Superior temporal gyrus (tissue), 1 donor: ENCODE measurements around the gene SLC66A2.
A peak's percentile ranks its signal among the peaks of the same experiment; 100 is the strongest.
"Not testable (repeated sequence)": the region's sequence is repeated elsewhere in the genome, so short reads cannot be mapped to it uniquely, and the experiment has no call there.

ENCODE experiments used
- DNase-seq: peaks from one replicate; pipeline ENCODE4 v3.0.0-alpha.2; 2016; ENCODE audit errors: extremely low spot score

The SLC66A2 gene

DNA sequence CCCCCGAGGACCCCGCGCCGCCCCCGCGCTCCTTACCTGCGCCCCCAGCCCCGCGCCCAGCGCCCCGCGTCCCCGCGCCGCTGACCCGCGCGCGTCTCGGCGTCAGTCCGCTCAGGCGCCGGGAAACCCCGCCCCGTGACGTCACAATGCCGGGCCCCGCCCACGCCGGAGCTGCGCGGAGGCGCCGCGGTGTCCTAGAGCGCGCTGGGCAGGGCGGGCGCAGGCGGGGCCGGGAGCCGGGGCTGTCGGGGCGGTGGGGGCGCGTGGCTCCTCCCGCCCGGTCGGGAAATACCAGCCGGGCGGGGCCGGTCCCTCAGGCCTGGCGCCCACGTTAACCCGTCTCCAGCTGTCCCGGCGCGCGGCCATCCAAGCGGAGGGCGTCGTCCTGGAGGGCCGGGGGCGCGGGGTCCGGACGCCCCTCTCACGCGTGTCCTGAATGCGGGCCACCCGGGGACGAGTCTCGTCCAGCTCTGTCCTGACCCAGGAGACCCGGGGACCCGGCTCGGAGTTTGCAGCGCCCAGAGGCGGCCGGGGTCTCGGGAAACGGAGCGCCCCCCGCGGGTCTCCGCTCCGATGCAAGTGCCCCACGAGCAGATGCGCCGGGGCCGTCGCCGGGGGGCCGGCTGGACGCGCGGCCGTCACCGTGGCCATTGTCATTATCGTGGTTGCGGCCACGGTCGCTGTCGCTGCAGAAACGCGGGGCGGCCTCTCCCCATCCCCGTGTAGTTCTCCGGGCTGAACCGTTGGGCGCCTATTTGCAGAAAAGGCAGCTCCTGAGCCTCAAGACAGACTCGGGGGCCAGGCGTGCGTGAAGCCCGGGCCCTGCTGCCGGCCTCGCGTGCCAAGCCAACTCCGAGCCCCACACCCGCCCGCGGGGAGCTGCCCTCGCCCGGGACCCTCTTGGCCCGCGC, at the start of gene SLC66A2:
SLC66A2 (minus strand) TSS at position 109 of the 911 bp plus-strand sequence. CDS start 727 bp downstream, outside the sequence.
- peak; percentile 88 for DNase-seq

DNA sequence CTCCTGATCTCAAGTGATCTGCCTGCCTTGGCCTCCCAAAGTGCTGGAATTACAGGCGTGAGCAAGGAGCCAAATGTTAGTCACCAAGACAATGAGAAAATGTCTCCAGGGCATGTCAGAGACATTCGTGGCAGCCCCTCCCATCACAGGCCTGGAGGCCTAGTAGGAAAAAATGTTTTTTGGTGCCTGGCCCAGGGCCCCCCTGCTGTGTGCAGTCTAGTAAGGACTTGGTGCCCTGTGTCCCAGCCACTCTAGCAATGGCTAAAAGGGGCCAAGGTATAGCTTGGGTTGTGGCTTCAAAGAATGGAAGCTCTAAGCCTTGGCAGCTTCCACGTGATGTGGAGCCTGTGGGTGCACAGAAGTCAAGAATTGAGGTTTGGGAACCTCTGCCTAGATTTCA, 49.4 kb upstream of the SLC66A2 start:
- DNase-seq, result no peak

DNA sequence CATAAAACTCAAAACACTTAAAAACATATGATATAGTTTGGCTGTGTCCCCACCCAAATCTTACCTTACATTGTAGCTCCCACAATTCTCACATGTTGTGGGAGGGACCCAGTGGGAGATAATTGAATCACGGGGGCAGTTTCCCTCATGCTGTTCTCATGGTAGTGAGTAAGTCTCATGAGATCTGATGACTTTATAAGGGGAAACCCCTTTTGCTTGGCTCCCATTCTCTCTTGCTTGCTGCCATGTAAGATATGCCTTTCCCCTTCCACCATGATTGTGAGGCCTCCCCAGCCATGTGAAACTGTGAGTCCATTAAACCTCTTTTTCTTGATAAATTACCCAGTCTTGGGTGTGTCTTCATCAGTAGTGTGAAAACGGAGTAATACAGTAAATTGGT, 48.2 kb upstream of the SLC66A2 start:
- DNase-seq, result not testable (repeated sequence)

DNA sequence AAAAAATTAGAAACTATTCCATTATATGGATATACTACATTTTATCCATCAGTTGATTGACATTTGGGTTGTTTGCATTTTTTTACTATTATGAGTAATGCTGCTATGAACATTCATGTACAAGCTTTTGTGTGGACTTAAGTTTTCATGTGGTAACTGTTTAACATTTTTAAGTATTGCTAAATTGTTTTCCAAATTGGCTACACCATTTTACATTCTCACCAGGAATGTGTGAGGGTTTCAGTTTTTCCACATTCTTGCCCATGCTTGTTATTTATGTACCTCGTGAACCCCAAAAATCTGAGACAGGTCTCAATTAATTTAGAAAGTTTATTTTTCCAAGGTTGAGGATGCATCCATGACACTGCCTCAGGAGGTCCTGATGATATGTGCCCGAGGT, 40.0 kb upstream of the SLC66A2 start:
- no peak for DNase-seq

DNA sequence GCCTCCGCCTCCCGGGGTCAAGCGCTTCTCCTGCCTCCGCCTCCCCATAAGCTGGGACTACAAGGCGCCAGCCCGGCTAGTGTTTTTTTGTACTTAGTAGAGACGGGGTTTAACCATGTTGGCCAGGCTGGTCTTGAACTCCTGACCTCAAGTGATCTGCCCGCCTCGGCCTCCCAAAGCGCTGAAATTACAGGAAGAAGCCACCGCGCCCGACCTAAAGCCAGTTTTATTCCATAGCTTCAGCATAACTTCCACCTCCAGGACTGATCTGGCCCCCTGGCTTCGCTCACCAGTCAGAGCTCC, 37.7 kb upstream of the SLC66A2 start:
- no peak for DNase-seq

DNA sequence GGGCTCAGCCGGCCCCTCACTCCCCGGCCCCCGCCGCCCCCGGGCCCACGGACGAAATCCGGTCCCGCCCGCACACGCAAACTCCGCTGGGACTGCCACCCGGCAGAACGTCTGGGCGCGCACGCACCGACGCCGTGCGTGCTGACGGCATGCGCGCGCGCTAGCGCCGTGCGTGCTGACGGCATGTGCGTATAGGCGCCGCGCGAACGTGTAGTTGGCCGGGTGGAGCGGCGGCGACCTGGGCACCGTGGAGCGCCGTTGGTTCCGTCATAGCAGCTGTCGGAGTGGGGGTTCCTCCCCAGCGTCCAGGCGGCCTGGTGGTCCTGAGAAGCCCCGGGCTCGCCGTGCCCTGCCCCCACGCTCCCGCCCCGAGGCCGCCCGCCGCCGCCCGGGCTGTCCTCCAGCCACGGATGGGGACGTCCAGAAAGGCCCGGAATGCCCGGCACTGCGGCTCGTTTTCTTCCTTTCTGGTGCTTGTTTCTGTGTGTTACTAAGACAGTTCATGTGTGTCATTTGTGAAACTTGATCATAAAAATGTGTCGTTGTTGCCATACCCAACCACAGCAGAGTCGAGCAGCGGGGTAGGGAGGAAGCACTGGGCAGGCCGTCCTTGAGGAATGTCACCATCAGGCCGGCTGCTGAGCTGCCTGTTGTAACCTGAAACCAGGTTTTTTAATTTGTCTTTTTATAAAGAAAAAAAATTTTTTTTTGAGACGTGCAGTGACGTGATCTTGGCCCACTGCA, 37.2 kb upstream of the SLC66A2 start, which contains the start of gene TXNL4A:
TXNL4A (minus strand) TSS at position 113 of the 744 bp plus-strand sequence. CDS start 171 bp downstream, outside the sequence.
- peak; percentile 88 for DNase-seq

DNA sequence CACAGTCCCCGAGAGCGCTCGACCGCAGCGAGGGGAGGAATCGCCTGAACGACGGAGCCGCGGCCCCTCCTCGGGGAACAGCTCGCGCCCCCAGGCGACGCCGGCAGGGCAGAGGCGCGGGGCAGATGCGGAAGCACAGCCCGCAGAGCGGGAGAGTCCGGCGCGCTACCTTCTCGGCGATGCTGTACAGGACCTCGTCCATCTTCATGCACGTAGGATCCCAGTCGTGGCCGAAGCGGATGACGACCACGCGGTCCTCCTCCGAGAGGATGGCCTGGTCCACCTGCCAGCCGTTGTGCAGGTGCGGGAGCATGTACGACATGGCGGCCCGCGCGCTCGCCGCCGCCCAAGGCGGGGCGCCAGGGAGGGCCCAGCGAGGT, 36.6 kb upstream of the SLC66A2 start:
- peak; percentile 49 for DNase-seq

DNA sequence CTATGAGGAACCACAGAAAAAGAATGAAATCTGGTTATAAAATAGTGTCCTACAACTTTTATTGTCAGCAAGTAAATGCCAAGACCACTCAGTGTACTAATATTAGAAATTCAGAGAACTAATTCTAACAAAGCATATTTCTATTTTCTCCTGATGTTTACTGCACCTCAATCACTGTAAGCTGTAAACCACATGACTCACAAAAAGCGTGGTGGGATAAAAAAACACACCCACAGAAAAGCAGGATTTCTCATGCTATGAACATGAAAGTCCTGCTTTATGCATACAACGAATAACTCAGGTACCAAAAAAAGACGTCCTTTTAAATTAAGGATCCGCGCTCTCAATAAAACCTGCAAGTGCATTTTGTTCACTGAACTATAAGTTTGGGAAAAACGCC, 36.1 kb upstream of the SLC66A2 start:
- no peak for DNase-seq

DNA sequence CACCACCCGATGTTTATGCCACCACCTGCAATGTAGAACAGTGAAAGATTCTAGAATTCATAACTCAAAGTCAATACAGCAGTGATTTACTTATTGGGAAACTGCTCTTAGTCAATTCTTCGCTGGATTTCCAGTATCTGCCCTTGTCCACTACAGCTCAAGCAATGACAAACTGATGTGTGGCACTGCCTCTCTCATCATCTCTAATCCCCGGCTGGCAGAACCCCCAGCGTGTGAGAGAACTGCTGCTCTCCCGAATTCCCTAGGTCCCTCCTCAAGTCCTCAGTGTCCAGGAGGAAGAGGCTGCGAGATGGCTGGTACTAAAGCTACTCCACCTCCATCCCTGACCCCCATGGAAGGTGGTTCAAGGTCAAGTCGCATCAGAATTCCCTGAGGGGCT, 35.3 kb upstream of the SLC66A2 start:
- no peak for DNase-seq

DNA sequence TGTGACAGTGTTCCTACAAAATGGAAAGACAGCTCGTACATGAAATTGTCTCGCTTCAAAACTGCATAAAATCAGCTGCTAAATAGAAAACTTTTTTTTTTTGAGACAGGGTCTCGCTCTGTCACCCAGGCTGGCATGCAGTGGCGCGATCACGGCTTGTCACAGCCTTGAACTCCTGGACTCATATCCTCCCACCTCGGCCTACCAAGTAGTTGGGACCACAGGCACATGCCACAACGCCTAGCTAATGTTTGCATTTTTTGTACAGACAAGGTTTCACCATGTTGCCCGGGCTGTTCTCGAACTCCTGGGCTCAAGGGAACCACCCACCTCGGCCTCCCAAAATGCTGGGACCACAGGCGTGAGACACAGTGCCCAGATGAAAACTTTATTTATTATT, 33.7 kb upstream of the SLC66A2 start:
- no peak for DNase-seq

DNA sequence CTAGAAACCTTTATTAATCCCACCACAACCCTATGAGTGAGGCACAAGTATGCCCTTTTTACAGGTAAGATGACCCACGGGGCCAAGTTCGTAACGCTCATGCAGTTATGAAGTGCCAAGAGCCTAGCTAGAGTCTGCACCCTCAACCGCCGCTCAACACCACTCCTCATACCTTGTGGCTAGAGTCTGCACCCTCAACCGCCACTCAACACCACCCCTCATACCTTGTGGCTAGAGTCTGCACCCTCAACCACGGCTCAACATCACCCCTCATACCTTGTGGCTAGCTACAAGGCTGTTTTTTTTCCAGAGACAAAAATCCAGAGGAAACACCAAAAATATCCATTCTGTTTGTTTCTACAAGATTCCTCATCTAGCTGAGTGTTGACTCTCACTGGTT, 32.3 kb upstream of the SLC66A2 start:
- no peak for DNase-seq

DNA sequence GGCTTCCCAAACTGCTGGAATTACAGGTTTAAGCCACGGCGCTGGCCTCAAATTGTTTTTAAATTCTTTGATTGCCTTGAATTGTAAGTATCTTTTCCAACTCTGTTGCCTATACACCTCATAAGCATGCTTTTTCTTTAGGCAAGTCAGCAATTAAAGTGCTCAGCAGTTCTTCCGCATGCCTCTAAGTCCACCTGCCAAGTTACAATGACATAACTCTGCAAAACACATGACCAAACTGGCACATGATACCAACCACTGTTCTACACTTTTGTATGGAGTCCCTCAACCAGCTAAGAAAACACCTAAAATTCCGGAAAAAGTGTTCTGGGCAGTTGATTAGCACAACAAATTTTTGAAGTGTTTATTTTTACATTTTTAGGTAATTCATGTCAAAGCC, 31.8 kb upstream of the SLC66A2 start:
- no peak for DNase-seq

DNA sequence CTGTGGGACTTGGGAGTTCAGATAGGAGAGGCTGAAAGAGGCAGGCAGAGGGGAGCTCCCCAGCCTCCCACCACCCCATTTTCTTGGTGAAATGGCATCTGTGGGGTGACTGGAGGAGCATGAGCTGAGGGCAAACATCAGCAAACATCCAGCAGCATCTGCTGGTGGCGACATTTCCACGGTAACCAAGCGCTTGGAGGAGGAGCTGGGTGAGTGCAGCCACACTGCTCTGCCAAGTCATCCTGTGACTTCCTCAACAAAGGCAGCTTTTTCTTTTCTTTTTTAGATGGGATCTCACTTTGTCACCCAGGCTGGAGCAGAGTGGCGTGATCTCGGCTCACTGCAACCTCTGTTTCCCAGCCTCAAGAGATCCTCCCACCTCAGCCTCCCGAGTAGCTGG, 31.3 kb upstream of the SLC66A2 start:
- peak; percentile 78 for DNase-seq

DNA sequence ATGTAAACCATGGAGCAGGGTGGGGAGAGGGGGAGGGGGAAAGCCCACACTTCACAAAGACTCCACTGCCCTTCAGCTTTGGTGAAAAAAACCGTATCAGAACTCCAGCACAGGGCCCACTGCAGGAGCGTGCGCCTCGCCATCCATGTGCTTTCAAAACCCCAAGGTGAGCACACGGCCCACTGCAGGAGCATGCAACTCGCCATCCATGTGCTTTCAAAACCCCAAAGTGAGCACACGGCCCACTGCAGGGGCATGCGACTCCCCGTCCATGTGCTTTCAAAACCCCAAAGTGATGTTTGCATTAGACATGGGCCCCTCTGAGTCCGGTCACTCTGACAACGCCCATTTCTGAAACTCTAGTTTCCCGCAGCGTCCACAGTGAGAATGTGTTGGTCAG, 29.1 kb upstream of the SLC66A2 start:
- no peak for DNase-seq

DNA sequence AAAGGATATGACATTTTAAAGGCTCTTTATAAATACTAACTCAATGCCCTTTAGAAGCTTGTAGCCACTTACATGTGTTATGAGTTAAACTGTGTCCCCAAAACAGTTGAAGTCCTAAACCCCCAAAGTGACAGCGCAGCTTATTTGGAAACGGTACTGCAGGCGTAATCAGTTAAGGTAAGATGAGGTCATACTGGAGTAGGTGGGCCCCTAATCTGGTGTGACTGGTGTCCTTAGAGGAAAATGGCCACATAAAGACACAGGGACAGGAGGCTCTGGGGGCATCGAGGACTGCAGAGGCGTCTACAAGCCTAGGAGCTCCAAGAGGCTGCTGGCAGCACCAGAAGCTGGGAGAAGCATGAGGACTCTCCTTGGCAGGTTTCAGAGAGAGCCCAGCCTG, 28.4 kb upstream of the SLC66A2 start:
- DNase-seq, result no peak

DNA sequence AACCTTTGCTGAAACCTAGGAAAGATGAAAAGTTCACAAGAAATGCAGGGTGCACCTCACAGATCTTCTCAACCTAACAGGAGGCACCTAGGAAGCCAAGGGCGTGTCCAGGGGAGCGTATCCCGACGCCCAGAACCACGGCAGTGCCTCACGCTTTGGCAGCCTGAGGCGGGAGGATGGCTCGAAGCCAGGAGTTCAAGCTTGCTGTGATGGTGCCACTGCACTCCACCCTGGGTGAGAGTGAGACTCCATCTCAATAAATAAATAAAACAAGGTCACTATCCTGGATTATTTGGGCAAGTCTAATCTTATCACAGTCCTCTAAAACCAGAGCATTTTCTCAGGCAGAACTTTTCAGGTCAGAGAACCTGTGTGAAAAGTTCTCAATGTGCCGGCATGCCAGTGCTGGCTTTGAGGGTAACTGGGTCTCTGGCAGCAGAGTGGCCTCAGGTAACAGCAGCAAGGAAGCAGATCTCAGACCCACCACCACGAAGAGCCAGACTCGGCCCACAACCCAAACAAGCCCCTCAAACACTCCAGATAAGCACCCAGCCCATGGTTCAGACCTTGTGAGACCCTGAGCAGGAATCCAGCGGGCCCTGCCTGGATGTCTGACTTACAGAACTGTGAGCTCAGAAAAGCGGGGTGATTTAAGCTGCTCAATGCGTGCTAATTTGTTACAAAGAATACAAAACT, 24.7 kb upstream of the SLC66A2 start:
- no peak for DNase-seq

DNA sequence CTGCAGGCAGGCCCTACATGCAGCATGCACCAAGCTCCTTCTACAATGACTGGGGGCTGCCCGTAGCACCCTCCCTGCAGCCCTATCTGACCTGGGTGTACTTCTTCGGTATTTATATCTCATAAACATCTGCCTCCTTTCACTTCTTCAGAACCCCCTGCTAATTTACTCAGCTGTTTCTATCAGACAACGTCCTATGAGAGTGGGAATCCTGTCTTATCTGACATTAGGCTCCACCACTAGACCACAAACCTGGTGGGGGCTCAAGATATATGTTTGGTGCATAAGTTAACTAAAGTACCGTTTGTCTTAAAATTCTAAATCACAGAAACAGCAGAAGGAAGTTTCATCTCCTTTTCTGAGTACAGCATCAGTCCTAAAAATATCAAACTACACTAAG, 23.6 kb upstream of the SLC66A2 start:
- no peak for DNase-seq

DNA sequence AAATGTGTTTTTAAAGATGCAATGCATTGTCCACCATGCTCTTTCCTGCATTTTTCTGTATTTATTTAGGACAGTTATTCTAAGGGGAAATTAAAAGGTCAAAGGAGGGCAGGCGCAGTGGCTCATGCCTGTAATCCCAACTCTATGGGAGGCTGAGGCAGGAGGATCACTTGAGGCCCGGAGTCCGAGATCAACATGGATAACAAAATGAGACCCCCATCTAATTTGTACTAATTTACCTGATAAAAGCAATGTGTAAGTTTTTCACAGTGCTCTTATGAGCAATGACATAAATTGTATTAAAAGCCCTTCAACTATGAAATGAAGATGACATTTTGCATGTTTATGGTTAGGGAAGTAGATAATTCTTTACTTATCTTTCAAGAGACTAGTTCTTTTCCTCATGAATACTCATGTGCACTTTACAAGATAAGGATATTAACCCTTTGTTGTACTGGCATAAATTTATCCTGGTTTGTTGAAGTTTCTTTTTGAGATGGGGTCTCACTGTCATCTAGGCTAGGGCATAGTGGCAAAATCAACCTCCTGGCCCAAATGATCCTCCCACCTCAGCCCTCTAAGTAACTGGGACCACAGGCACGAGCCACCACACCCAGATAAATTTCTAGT, 22.7 kb upstream of the SLC66A2 start:
- no peak for DNase-seq

DNA sequence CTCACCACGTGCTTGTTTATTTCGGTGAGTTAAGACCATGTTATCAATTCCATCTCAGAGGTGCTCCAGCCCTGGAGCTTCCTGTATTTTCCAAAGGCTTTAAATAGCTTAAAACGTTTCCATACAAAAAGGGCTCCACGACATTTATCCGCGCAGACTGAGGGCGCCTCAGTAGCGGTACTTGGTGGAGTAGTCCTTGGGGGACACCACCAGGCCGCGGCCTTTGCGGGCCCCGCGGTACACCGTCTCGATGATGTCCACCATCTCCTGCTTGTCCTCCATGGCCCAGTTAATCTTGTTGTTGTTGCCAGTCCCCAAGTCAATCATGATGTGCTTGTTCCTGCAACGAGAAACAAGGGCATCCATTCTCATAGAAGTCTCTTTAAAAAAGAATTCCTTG, 22.1 kb upstream of the SLC66A2 start:
- DNase-seq, result no peak

DNA sequence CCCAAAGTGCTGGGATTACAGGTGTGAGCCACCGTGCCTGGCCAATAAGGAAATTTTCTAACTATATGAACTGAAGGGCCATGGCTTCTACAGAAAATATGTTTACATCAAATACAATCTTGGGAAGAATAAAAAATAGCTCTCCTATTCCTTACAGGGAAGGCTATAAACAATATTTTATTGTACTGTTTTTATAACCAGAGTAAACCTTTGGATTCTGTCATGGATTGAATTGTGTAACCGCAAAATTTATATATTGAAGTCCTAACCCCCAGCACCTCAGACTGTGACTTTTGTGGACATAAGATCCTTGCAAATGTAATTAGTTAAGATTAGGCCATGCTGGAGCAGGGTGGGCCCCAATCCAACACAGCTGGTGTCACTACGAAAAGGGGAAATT, 21.3 kb upstream of the SLC66A2 start:
- no peak for DNase-seq

DNA sequence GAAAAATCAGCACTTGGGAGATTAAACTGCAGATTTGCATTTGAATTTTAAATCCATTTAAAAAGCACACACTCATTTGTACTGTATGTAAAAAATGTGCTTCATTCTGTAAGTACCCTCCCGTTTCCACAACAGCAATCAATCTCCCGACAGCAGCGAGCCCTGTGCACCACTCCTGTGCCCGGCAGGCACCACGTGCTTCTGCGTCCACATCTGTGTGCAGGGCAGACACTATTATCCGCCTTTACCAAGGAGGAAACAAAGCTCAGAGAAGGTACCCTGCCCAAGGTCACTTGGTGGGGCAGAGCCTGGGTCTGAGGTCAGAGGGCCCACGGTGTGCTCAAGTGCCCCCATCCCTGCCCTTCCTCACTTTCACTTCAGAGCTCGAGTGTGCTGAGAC, 20.5 kb upstream of the SLC66A2 start:
- DNase-seq, result no peak
